ENCODE results near the gene C20orf141. TPM values are rescaled to one million over a fixed set of nuclear protein-coding genes. Genes with fewer than 3 reads are reported as not detected.

C20orf141 gene
- total RNA-seq (not detected), polyA plus RNA-seq (not detected)

- Histone ChIP-seq H3K27me3 (ENCODE audit: control insufficient read depth in 4 of 4, insufficient read depth in 4 of 4, low read length in 3 of 4) (no peaks in the 10 kb centered on the region), H3K4me1 (ENCODE audit: control insufficient read depth in 4 of 4, insufficient read depth in 4 of 4, low read length in 3 of 4) (no peaks in the 10 kb centered on the region), H3K27ac (ENCODE audit: low read depth in 1 of 2, low read length in 2 of 2) (no peak within 1 kb of the TSS), H3K9ac (ENCODE audit: low read depth in 1 of 2, low read length in 2 of 2) (no peak within 1 kb of the TSS), H3K36me3 (ENCODE audit: control insufficient read depth in 4 of 4, insufficient read depth in 3 of 4, low read depth in 1 of 4, low read length in 3 of 4) (no peaks in the 10 kb centered on the region), H3K4me3 (ENCODE audit: low read depth in 1 of 3, low read length in 3 of 3) (no peak within 1 kb of the TSS), H3K9me3 (ENCODE audit: control insufficient read depth in 4 of 4, low read length in 3 of 4) (peaks cover 0 to 1% (median 0%) of the 10 kb centered on the region in 4 donors)
- TF ChIP-seq FOXA1 (IDR thresholded peaks at IDR 0.05) (no peak), REST (IDR thresholded peaks at IDR 0.05) (no peak), TAF1 (conservative IDR thresholded peaks at IDR 0.05) (no peak), YY1 (IDR thresholded peaks at IDR 0.05) (no peak), HNF4A (conservative IDR thresholded peaks at IDR 0.05) (no peak), RAD21 (IDR thresholded peaks at IDR 0.05) (no peak), JUND (IDR thresholded peaks at IDR 0.05) (no peak), SP1 (IDR thresholded peaks at IDR 0.05) (no peak), RXRA (IDR thresholded peaks at IDR 0.05) (no peak), HNF4G (IDR thresholded peaks at IDR 0.05) (no peak), NR2F2 (IDR thresholded peaks at IDR 0.05) (no peak), FOXA2 (IDR thresholded peaks at IDR 0.05) (no peak), MAX (IDR thresholded peaks at IDR 0.05) (no peak), EGR1 (IDR thresholded peaks at IDR 0.05; ENCODE audit: low read depth in 2 of 2) (no peak), GABPA (IDR thresholded peaks at IDR 0.05 in 1 of 2, conservative IDR thresholded peaks at IDR 0.05 in 1 of 2) (no peak)
- TF ChIP-seq, protein P1, sequence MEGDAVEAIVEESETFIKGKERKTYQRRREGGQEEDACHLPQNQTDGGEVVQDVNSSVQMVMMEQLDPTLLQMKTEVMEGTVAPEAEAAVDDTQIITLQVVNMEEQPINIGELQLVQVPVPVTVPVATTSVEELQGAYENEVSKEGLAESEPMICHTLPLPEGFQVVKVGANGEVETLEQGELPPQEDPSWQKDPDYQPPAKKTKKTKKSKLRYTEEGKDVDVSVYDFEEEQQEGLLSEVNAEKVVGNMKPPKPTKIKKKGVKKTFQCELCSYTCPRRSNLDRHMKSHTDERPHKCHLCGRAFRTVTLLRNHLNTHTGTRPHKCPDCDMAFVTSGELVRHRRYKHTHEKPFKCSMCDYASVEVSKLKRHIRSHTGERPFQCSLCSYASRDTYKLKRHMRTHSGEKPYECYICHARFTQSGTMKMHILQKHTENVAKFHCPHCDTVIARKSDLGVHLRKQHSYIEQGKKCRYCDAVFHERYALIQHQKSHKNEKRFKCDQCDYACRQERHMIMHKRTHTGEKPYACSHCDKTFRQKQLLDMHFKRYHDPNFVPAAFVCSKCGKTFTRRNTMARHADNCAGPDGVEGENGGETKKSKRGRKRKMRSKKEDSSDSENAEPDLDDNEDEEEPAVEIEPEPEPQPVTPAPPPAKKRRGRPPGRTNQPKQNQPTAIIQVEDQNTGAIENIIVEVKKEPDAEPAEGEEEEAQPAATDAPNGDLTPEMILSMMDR (IDR thresholded peaks at IDR 0.05; ENCODE audit: low read depth, low read length, missing input control): no peak
- TF ChIP-seq, protein P2, sequence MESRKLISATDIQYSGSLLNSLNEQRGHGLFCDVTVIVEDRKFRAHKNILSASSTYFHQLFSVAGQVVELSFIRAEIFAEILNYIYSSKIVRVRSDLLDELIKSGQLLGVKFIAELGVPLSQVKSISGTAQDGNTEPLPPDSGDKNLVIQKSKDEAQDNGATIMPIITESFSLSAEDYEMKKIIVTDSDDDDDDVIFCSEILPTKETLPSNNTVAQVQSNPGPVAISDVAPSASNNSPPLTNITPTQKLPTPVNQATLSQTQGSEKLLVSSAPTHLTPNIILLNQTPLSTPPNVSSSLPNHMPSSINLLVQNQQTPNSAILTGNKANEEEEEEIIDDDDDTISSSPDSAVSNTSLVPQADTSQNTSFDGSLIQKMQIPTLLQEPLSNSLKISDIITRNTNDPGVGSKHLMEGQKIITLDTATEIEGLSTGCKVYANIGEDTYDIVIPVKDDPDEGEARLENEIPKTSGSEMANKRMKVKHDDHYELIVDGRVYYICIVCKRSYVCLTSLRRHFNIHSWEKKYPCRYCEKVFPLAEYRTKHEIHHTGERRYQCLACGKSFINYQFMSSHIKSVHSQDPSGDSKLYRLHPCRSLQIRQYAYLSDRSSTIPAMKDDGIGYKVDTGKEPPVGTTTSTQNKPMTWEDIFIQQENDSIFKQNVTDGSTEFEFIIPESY (IDR thresholded peaks at IDR 0.05): no peak
- no peak for DNase-seq (ENCODE audit: low spot score)
- 54% methylated on average over 5 of the region's 5 CpGs for WGBS
These were observed at the start of gene C20orf141 for GRCh38 chr20:2814587-2815051. C20orf141 (plus strand) TSS chr20:2814987; CDS start chr20:2815185, 198 bp downstream.
